ENCODE results near the gene KIRREL1.

The KIRREL1 gene

GRCh38 chr1:157993147-157993917 lies at the start of gene KIRREL1:
Gene KIRREL1 (plus strand): TSS chr1:157993645. CDS start chr1:157993677, 32 bp downstream.
- peak; percentile 78 for DNase-seq

- DNase-seq: no peak
Observed at GRCh38 chr1:157944663-157945280, 48.7 kb upstream of the KIRREL1 start.

GRCh38 chr1:157948312-157949073 lies 45.0 kb upstream of the KIRREL1 start:
- DNase-seq: peak; percentile 32

GRCh38 chr1:157949074-157949354 lies 44.4 kb upstream of the KIRREL1 start:
- no peak for DNase-seq

GRCh38 chr1:157951230-157951629 lies 42.2 kb upstream of the KIRREL1 start:
- no peak for DNase-seq

GRCh38 chr1:157952601-157953000 lies 40.8 kb upstream of the KIRREL1 start:
- DNase-seq: no peak

GRCh38 chr1:157955221-157955620 lies 38.2 kb upstream of the KIRREL1 start:
- DNase-seq: no peak

- no peak for DNase-seq
Observed at GRCh38 chr1:157955857-157956256, 37.6 kb upstream of the KIRREL1 start.

- no peak for DNase-seq
Observed at GRCh38 chr1:157956732-157957131, 36.7 kb upstream of the KIRREL1 start.

GRCh38 chr1:157958263-157958662 lies 35.2 kb upstream of the KIRREL1 start:
- DNase-seq: no peak

GRCh38 chr1:157959750-157960149 lies 33.7 kb upstream of the KIRREL1 start:
- DNase-seq: no peak

GRCh38 chr1:157960773-157961172 lies 32.7 kb upstream of the KIRREL1 start:
- no peak for DNase-seq

GRCh38 chr1:157961805-157962762 lies 31.4 kb upstream of the KIRREL1 start:
- peak; percentile 84 for DNase-seq

- DNase-seq: peak; percentile 76
Observed at GRCh38 chr1:157963713-157964112, 29.7 kb upstream of the KIRREL1 start.

- no peak for DNase-seq
Observed at GRCh38 chr1:157965584-157965983, 27.9 kb upstream of the KIRREL1 start.

- DNase-seq: peak; percentile 80
Observed at GRCh38 chr1:157966031-157966537, 27.4 kb upstream of the KIRREL1 start.

GRCh38 chr1:157967205-157967604 lies 26.2 kb upstream of the KIRREL1 start:
- no peak for DNase-seq

- peak; percentile 87 for DNase-seq
Observed at GRCh38 chr1:157968508-157968907, 24.9 kb upstream of the KIRREL1 start.

- DNase-seq: peak; percentile 88
Observed at GRCh38 chr1:157968946-157969345, 24.5 kb upstream of the KIRREL1 start.

GRCh38 chr1:157969697-157970485 lies 23.6 kb upstream of the KIRREL1 start:
- peak; percentile 87 for DNase-seq

- no peak for DNase-seq
Observed at GRCh38 chr1:157971769-157972168, 21.7 kb upstream of the KIRREL1 start.

Measured in EL (cell line).